G401 (cell line): ENCODE measurements around the gene SCFD2. TPM values are rescaled to one million over a fixed set of nuclear protein-coding genes. Genes with fewer than 3 reads are reported as not detected.

Source experiments
- DNase-seq: peaks from one replicate; pipeline ENCODE4 v3.0.0-alpha.2; 2015; ENCODE audit warnings: low spot score
- in situ Hi-C: cut with HindIII; loops from 2 replicates; pipeline ENCODE4 v1.10.0; 2016; ENCODE audit warnings: low sequenced_read_pairs, mixed read lengths
- total RNA-seq: library from RNA; depleted of rRNA; stranded (reverse); fragments of >200 nt; shearing (Covaris generic); gene quantifications from 2 replicates; pipeline ENCODE4 v1.2.3, GENCODE V29; 2014

The SCFD2 gene
- total RNA-seq, 1 experiment from 2014 or later: 16.9 TPM

GRCh38 chr4:52959541-52959940 is 406.3 kb downstream of the SCFD2 start:
- DNase-seq: no peak
- in situ Hi-C loops: no loop called here

GRCh38 chr4:52957835-52958631 is 407.8 kb downstream of the SCFD2 start:
- DNase-seq: no peak
- in situ Hi-C loops: no loop called here

GRCh38 chr4:52957220-52957686 is 408.6 kb downstream of the SCFD2 start:
- no peak for DNase-seq
- in situ Hi-C loops: no loop called here

GRCh38 chr4:52956691-52957090 is 409.2 kb downstream of the SCFD2 start:
- in situ Hi-C loops: no loop called here
- DNase-seq: no peak

GRCh38 chr4:52954560-52955170 is 411.2 kb downstream of the SCFD2 start:
- DNase-seq: no peak
- in situ Hi-C loops: no loop called here

GRCh38 chr4:52952540-52952939 is 413.3 kb downstream of the SCFD2 start:
- no peak for DNase-seq
- in situ Hi-C loops: no loop called here

GRCh38 chr4:52951016-52951415 is 414.8 kb downstream of the SCFD2 start:
- no peak for DNase-seq
- in situ Hi-C loops: no loop called here

GRCh38 chr4:52950226-52950625 is 415.6 kb downstream of the SCFD2 start:
- DNase-seq: no peak

GRCh38 chr4:52949336-52949735 is 416.5 kb downstream of the SCFD2 start:
- no peak for DNase-seq
- in situ Hi-C loops: no loop called here

More at GRCh38 chr4:52950226-52950625, 415.6 kb downstream of the SCFD2 start:
- in situ Hi-C loops: no loop called here

- no peak for DNase-seq
- in situ Hi-C loops: no loop called here
Observed at GRCh38 chr4:52948057-52948423, 417.8 kb downstream of the SCFD2 start.

- DNase-seq: no peak
- in situ Hi-C loops: no loop called here
Observed at GRCh38 chr4:52947401-52948056, 418.3 kb downstream of the SCFD2 start.

- in situ Hi-C loops: no loop called here
- DNase-seq: peak; percentile 95
Observed at GRCh38 chr4:52946855-52947254, 419.0 kb downstream of the SCFD2 start.

GRCh38 chr4:52945982-52946381 is 419.9 kb downstream of the SCFD2 start:
- DNase-seq: peak; percentile 59
- in situ Hi-C loops: no loop called here

GRCh38 chr4:52945326-52945898 is 420.4 kb downstream of the SCFD2 start:
- in situ Hi-C loops: no loop called here
- DNase-seq: no peak

- DNase-seq: no peak
- in situ Hi-C loops: no loop called here
Observed at GRCh38 chr4:52943677-52944076, 422.2 kb downstream of the SCFD2 start.

- no peak for DNase-seq
- in situ Hi-C loops: no loop called here
Observed at GRCh38 chr4:52942936-52943335, 422.9 kb downstream of the SCFD2 start.

GRCh38 chr4:52941450-52941849 is 424.4 kb downstream of the SCFD2 start:
- DNase-seq: peak; percentile 64
- in situ Hi-C loops: no loop called here

- in situ Hi-C loops: no loop called here
- peak; percentile 98 for DNase-seq
Observed at GRCh38 chr4:52939739-52940138, 426.1 kb downstream of the SCFD2 start.

GRCh38 chr4:52939325-52939724 is 426.5 kb downstream of the SCFD2 start:
- in situ Hi-C loops: no loop called here
- DNase-seq: no peak

GRCh38 chr4:52937829-52938228 is 428.0 kb downstream of the SCFD2 start:
- in situ Hi-C loops: no loop called here
- no peak for DNase-seq
